SK-N-SH (cell line): ENCODE results near the gene MARCHF5. TPM values are rescaled to one million over a fixed set of nuclear protein-coding genes. Genes with fewer than 3 reads are reported as not detected.

Experiments
- CTCF ChIA-PET: fragments of 300-600, 350-600 bp; formaldehyde crosslinking; extraction: SDS; loops from one replicate; lab custom pipeline; 2021; lab: Yijun Ruan, JAX
- POLR2A ChIA-PET: fragments of 350-600 bp; sonication (Branson Sonifier 250); formaldehyde crosslinking; extraction: SDS; loops from one replicate; lab custom pipeline; 2020; ENCODE audit warnings: antibody characterized with exemption, inconsistent platforms; lab: Yijun Ruan, JAX
- DNase-seq: peaks from one replicate; pipeline ENCODE4 v3.0.0; 2012
- H2AFZ ChIP-seq: fragments of 200-600 bp; sonication (generic); 2 replicates; pipeline ENCODE4 v1.8.1; 2016; ENCODE audit warnings: antibody characterized with exemption, mild to moderate bottlenecking, low read depth
- H3F3A ChIP-seq: fragments of 200-600 bp; sonication (generic); replicated peaks from 2 replicates; pipeline ENCODE3; 2016; ENCODE audit warnings: antibody characterized with exemption, mild to moderate bottlenecking; ENCODE audit not compliant: insufficient read depth
- H3K27ac ChIP-seq, 2 experiments: fragments of 200-500 bp in 1 of 2; fragments of 200-600 bp in 1 of 2; sonication (Bioruptor generic) in 1 of 2; sonication (generic), shearing (Covaris generic) in 1 of 2; 2 replicates each; pipeline versions ENCODE4 v1.5.1 to v1.6.1; 2014 to 2016; ENCODE audit warnings: low read depth in 2 of 2, inconsistent platforms in 1 of 2, low read length in 1 of 2, mild to moderate bottlenecking in 1 of 2, mixed read lengths in 1 of 2
- H3K27me3 ChIP-seq: fragments of 200-600 bp; sonication (generic), shearing (Covaris generic); 2 replicates; pipeline ENCODE4 v1.6.1; 2016; ENCODE audit warnings: mixed run types; ENCODE audit not compliant: insufficient read depth
- H3K36me3 ChIP-seq, 2 experiments: fragments of 200-500 bp in 1 of 2; fragments of 200-600 bp in 1 of 2; sonication (Bioruptor generic) in 1 of 2; sonication (generic) in 1 of 2; replicated peaks in 1 of 2; 2 replicates each; pipeline versions ENCODE3 to v1.5.1; 2014 to 2016; ENCODE audit warnings: low read length in 1 of 2, mild to moderate bottlenecking in 1 of 2; ENCODE audit not compliant: insufficient read depth in 2 of 2, control insufficient read depth in 1 of 2
- H3K4me1 ChIP-seq, 2 experiments: fragments of 200-500 bp in 1 of 2; fragments of 200-600 bp in 1 of 2; sonication (Bioruptor generic) in 1 of 2; sonication (generic), shearing (Covaris generic) in 1 of 2; 2 replicates each; pipeline versions ENCODE4 v1.5.1 to v1.6.1; 2014 to 2016; ENCODE audit warnings: low read depth in 1 of 2, low read length in 1 of 2, mixed run types in 1 of 2; ENCODE audit not compliant: insufficient read depth in 2 of 2, control insufficient read depth in 1 of 2
- H3K4me2 ChIP-seq: fragments of 200-600 bp; sonication (generic), shearing (Covaris generic); 2 replicates; pipeline ENCODE4 v1.6.1; 2017; ENCODE audit warnings: mixed run types
- H3K4me3 ChIP-seq, 2 experiments: fragments of 200-500 bp in 1 of 2; fragments of 200-600 bp in 1 of 2; sonication (Bioruptor generic) in 1 of 2; sonication (generic), shearing (Covaris generic) in 1 of 2; 2 replicates each; pipeline versions ENCODE4 v1.5.1 to v1.8.1; 2014 to 2016; ENCODE audit warnings: low read depth in 2 of 2, inconsistent platforms in 1 of 2, low read length in 1 of 2, mild to moderate bottlenecking in 1 of 2, mixed read lengths in 1 of 2, moderate library complexity in 1 of 2
- H3K79me2 ChIP-seq: fragments of 200-600 bp; sonication (generic); 2 replicates; pipeline ENCODE4 v1.8.1; 2017; ENCODE audit warnings: mild to moderate bottlenecking; ENCODE audit not compliant: insufficient read depth
- H3K9ac ChIP-seq: fragments of 200-600 bp; sonication (generic); 2 replicates; pipeline ENCODE4 v1.6.1; 2017; ENCODE audit warnings: mixed run types
- H3K9me2 ChIP-seq: fragments of 200-600 bp; sonication (generic); 2 replicates; pipeline ENCODE4 v1.6.1; 2017; ENCODE audit warnings: mixed run types
- H3K9me3 ChIP-seq: fragments of 200-600 bp; sonication (generic); 2 replicates; pipeline ENCODE4 v1.6.1; 2017; ENCODE audit warnings: mixed run types, mild to moderate bottlenecking, moderate library complexity
- H4K20me1 ChIP-seq: fragments of 200-600 bp; sonication (generic); 2 replicates; pipeline ENCODE4 v1.6.1; 2017; ENCODE audit warnings: mild to moderate bottlenecking, mixed run types; ENCODE audit not compliant: insufficient read depth
- CHD2 ChIP-seq: fragments of 150-350 bp; IDR thresholded peaks from 2 replicates; pipeline ENCODE4 v1.6.1; 2018; ENCODE audit warnings: low read length; ENCODE audit not compliant: partially characterized antibody
- ELF1 ChIP-seq: IDR thresholded peaks from 2 replicates; pipeline ENCODE4 v1.4.0; 2012
- EZH2phosphoT487 ChIP-seq: fragments of 200-600 bp; sonication (generic); IDR thresholded peaks from 2 replicates; pipeline ENCODE4 v1.6.1; 2017; ENCODE audit warnings: low read depth, mixed run types, mild to moderate bottlenecking, antibody characterized with exemption, moderate library complexity, borderline replicate concordance
- FOSL2 ChIP-seq: IDR thresholded peaks from 2 replicates; pipeline ENCODE4 v1.4.0; 2012; ENCODE audit warnings: low read depth, mild to moderate bottlenecking, moderate library complexity, borderline replicate concordance
- FOXJ3 ChIP-seq: sonication (generic); formaldehyde crosslinking; IDR thresholded peaks from 2 replicates; pipeline ENCODE4 v1.5.1; 2020; ENCODE audit warnings: mild to moderate bottlenecking, missing genetic modification reagents
- FOXM1 ChIP-seq: IDR thresholded peaks from 2 replicates; pipeline ENCODE4 v1.4.0; 2012; ENCODE audit warnings: low read depth, mild to moderate bottlenecking
- GABPA ChIP-seq: IDR thresholded peaks from 2 replicates; pipeline ENCODE4 v1.4.0; 2012; ENCODE audit warnings: low read depth, mild to moderate bottlenecking
- JUND ChIP-seq: IDR thresholded peaks from 2 replicates; pipeline ENCODE4 v1.4.0; 2012
- MEF2A ChIP-seq: IDR thresholded peaks from 2 replicates; pipeline ENCODE4 v1.4.0; 2012; ENCODE audit warnings: low read depth, borderline replicate concordance
- MXI1 ChIP-seq: IDR thresholded peaks from 2 replicates; pipeline ENCODE4 v1.6.1; 2012; ENCODE audit warnings: mild to moderate bottlenecking, low read depth, low read length, improper control_type of control experiment
- NFIC ChIP-seq: IDR thresholded peaks from 2 replicates; pipeline ENCODE4 v1.4.0; 2012; ENCODE audit warnings: borderline replicate concordance
- POLR2AphosphoS5 ChIP-seq: IDR thresholded peaks from 2 replicates; pipeline ENCODE4 v1.6.1; 2012; ENCODE audit warnings: low read depth, low read length
- RAD21 ChIP-seq: IDR thresholded peaks from 2 replicates; pipeline ENCODE4 v1.6.1; 2012; ENCODE audit warnings: mild to moderate bottlenecking, low read length
- RFX5 ChIP-seq: IDR thresholded peaks from 2 replicates; pipeline ENCODE4 v1.6.1; 2012; ENCODE audit warnings: mild to moderate bottlenecking, improper control_type of control experiment, low read length
- RXRA ChIP-seq: IDR thresholded peaks from 2 replicates; pipeline ENCODE4 v1.4.0; 2012; ENCODE audit warnings: low read depth, mild to moderate bottlenecking, borderline replicate concordance
- SIN3A ChIP-seq: IDR thresholded peaks from 2 replicates; pipeline ENCODE4 v1.6.1; 2012; ENCODE audit warnings: low read depth, mild to moderate bottlenecking, low read length, moderate library complexity, borderline replicate concordance
- SMC3 ChIP-seq: IDR thresholded peaks from 2 replicates; pipeline ENCODE4 v1.6.1; 2012; ENCODE audit warnings: low read depth, low read length, improper control_type of control experiment
- TAF1 ChIP-seq: IDR thresholded peaks from 2 replicates; pipeline ENCODE4 v1.6.1; 2012; ENCODE audit warnings: low read depth, mild to moderate bottlenecking, low read length, moderate library complexity, borderline replicate concordance
- TEAD4 ChIP-seq: IDR thresholded peaks from 2 replicates; pipeline ENCODE4 v1.4.0; 2012; ENCODE audit warnings: mild to moderate bottlenecking, borderline replicate concordance; ENCODE audit not compliant: insufficient read depth
- YY1 ChIP-seq: IDR thresholded peaks from 2 replicates; pipeline ENCODE4 v1.4.0; 2012; ENCODE audit warnings: low read depth, mild to moderate bottlenecking
- WGBS: methylation state at CpG from one replicate; pipeline ENCODE4 v1.1.6; 2017; ENCODE audit warnings: low lambda C conversion rate; 5-methylcytosine and 5-hydroxymethylcytosine counted together
- polyA plus RNA-seq, 3 experiments: library from polyadenylated mRNA; depleted of rRNA; stranded (reverse); fragments of >200 nt; gene quantifications; 2 replicates each; pipeline ENCODE4 v1.2.3, GENCODE V29; 2012
- TF ChIP-seq, protein P1 (sequence below): IDR thresholded peaks from 2 replicates; pipeline ENCODE4 v1.4.0; 2012; ENCODE audit warnings: low read depth, borderline replicate concordance
- TF ChIP-seq, protein P2 (sequence below): IDR thresholded peaks from 2 replicates; pipeline ENCODE4; 2012
- TF ChIP-seq, protein P3 (sequence below): IDR thresholded peaks from 2 replicates; pipeline ENCODE4 v1.4.0; 2012; ENCODE audit warnings: low read depth, borderline replicate concordance

Gene MARCHF5
- polyA plus RNA-seq, 1 of the 3 experiments (the other 2 are of a cell fraction), result 24.2 TPM

DNA sequence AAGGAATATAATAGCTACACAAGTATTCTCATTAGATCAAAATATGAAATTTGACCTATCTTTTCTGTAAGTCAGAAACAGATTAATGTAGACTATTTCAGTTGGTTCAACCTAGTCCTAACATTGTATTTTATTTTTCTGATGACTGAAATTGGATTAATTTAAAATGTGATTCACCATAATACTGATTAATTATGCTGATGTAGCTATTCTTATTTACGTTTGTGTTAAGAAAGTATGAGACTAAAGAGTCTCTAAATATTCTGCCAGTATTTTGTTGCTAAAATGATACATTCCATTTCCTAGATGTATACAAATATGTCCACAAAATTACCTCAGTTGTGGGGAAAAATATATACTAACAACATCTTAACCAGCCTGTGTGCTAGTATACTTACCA lies 18.3 kb downstream of the MARCHF5 start (continued):
- TF ChIP-seq, protein P1, sequence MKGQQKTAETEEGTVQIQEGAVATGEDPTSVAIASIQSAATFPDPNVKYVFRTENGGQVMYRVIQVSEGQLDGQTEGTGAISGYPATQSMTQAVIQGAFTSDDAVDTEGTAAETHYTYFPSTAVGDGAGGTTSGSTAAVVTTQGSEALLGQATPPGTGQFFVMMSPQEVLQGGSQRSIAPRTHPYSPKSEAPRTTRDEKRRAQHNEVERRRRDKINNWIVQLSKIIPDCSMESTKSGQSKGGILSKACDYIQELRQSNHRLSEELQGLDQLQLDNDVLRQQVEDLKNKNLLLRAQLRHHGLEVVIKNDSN, result no peak

DNA sequence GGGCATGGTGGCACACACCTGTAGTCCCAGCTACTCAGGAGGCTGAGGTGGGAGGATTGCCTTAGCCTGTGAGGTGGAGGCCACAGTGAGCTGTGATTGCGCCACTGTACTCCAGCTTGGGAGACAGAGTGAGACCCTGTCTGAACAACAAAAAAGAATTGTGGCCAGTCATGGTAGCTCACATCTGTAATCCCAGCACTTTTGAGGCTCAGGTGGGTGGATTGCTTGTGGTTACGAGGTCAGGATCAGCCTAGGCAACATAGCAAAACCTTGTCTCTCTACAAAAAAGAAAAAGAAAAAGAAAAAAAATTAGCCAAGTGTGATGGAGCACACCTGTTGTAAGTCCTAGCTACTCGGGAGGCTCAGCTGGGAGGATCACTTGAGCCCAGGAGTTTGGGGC lies 22.8 kb downstream of the MARCHF5 start:
- CTCF ChIA-PET, result no interaction called here

DNA sequence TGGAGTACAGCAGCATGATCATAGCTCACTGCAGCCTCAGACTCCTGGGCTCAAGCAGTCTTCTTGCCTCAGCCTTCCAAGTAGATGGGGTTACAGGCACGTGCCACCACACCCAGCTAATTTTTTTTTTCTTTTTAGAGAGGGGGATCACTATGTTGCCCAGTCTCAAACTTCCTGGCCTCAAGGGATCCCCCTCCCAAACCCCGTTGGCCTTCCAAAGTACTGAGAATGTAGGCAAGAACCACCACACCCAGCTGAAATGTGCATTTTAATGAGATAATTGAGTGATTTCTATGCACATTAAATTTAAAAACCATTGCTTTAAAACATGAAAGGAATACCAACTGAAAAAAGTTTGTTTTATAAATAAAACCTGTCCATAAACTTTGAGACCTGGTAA lies 25.6 kb downstream of the MARCHF5 start:
- POLR2A ChIA-PET, result no interaction called here
- no peak for DNase-seq
- H2AFZ ChIP-seq, result no peak overlapping the region
- no peaks in the 10 kb centered on the region for H3K27me3 ChIP-seq
- no peak overlapping the region for H3K27ac ChIP-seq
- H3K4me2 ChIP-seq, result no peak overlapping the region
- H3K79me2 ChIP-seq, result peaks cover 80% of the 10 kb centered on the region
- no peak overlapping the region for H3K9ac ChIP-seq
- H4K20me1 ChIP-seq, result no peaks in the 10 kb centered on the region
- TF ChIP-seq JUND (no peak), NFIC (no peak), YY1 (no peak), FOXJ3 (no peak), TAF1 (no peak), POLR2AphosphoS5 (no peak), EZH2phosphoT487 (no peak), CHD2 (no peak), FOSL2 (no peak), SIN3A (no peak), FOXM1 (no peak)
- TF ChIP-seq, protein P1, result no peak
- TF ChIP-seq, protein P2, sequence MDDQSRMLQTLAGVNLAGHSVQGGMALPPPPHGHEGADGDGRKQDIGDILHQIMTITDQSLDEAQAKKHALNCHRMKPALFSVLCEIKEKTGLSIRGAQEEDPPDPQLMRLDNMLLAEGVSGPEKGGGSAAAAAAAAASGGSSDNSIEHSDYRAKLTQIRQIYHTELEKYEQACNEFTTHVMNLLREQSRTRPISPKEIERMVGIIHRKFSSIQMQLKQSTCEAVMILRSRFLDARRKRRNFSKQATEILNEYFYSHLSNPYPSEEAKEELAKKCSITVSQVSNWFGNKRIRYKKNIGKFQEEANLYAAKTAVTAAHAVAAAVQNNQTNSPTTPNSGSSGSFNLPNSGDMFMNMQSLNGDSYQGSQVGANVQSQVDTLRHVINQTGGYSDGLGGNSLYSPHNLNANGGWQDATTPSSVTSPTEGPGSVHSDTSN, result no peak
- H3F3A ChIP-seq, result peaks cover 9% of the 10 kb centered on the region
- H3K4me1 ChIP-seq, result no peaks in the 10 kb centered on the region
- 93% methylated on average over 2 of the region's 2 CpGs for WGBS
- H3K4me3 ChIP-seq, result no peak overlapping the region
- no peaks in the 10 kb centered on the region for H3K9me2 ChIP-seq
- H3K9me3 ChIP-seq, result no peaks in the 10 kb centered on the region
- H3K36me3 ChIP-seq, result peaks cover 11 to 32% of the 10 kb centered on the region in 2 experiments
- CTCF ChIA-PET, result no interaction called here

More for the DNA sequence above, 22.8 kb downstream of the MARCHF5 start:
- Histone ChIP-seq H2AFZ (no peak overlapping the region), H3K27ac (no peak overlapping the region), H3K27me3 (no peaks in the 10 kb centered on the region), H3K4me3 (no peak overlapping the region), H3K9me3 (no peaks in the 10 kb centered on the region), H3K4me1 (no peaks in the 10 kb centered on the region), H3K79me2 (peaks cover 85% of the 10 kb centered on the region), H4K20me1 (peaks cover 14% of the 10 kb centered on the region), H3K9me2 (no peaks in the 10 kb centered on the region), H3K9ac (no peak overlapping the region), H3K36me3 (peaks cover 20 to 30% of the 10 kb centered on the region in 2 experiments), H3K4me2 (no peak overlapping the region), H3F3A (peaks cover 11% of the 10 kb centered on the region)
- POLR2A ChIA-PET, result interaction anchor here (0.7 to 1.5 kb wide), 2 partner anchors 9 to 12 kb away, joined by 4 to 5 read pairs; no protein-coding TSS in a partner anchor
- TF ChIP-seq, protein P1, result no peak
- TF ChIP-seq RAD21 (no peak), CHD2 (no peak), RXRA (no peak), SMC3 (no peak), TEAD4 (no peak), FOXM1 (no peak), MXI1 (no peak), GABPA (no peak), YY1 (no peak), RFX5 (no peak), ELF1 (no peak), FOXJ3 (no peak), MEF2A (no peak), JUND (no peak)
- TF ChIP-seq, protein P3, sequence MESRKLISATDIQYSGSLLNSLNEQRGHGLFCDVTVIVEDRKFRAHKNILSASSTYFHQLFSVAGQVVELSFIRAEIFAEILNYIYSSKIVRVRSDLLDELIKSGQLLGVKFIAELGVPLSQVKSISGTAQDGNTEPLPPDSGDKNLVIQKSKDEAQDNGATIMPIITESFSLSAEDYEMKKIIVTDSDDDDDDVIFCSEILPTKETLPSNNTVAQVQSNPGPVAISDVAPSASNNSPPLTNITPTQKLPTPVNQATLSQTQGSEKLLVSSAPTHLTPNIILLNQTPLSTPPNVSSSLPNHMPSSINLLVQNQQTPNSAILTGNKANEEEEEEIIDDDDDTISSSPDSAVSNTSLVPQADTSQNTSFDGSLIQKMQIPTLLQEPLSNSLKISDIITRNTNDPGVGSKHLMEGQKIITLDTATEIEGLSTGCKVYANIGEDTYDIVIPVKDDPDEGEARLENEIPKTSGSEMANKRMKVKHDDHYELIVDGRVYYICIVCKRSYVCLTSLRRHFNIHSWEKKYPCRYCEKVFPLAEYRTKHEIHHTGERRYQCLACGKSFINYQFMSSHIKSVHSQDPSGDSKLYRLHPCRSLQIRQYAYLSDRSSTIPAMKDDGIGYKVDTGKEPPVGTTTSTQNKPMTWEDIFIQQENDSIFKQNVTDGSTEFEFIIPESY, result no peak
- WGBS, result 98% methylated on average over 3 of the region's 3 CpGs
- no peak for DNase-seq
